Right atrium auricular region (tissue), 2 donors: ENCODE data around the gene TRDMT1. TPM values are rescaled to one million over a fixed set of nuclear protein-coding genes. Genes with fewer than 3 reads are reported as not detected.

Source experiments
- total RNA-seq, 2 donors: library from RNA; depleted of rRNA; stranded (reverse); fragments of >200 nt; gene quantifications; one replicate each; pipeline ENCODE4 v1.1.0, GENCODE V29; 2016

Gene TRDMT1
- total RNA-seq, 2 donors from 2014 or later, result 3.8 to 5.0 TPM

Other genes starting within 250 kb of the TRDMT1 start
- under 1 TPM; 0.15 to 0.94 TPM for gene CUBN, start 71.9 kb downstream of the TRDMT1 start, total RNA-seq
- gene VIM, start 26.6 kb upstream of the TRDMT1 start, total RNA-seq, result 1,000 to 10,000 TPM; 1,022 to 1,600 TPM